Activated T-helper 2 cell treated with anti-CD3 and anti-CD28 coated beads, Interferon-gamma antibody, Interleukin-2, Interleukin-4, amounts not matched to agents 10 μg/mL and 5 μg/mL and 100 μg/mL, durations not matched to agents 14 hours and 24 hours and 36 hours (primary cell): ENCODE measurements around the gene THBS4. TPM values are rescaled to one million over a fixed set of nuclear protein-coding genes. Genes with fewer than 3 reads are reported as not detected.

Experiments
- DNase-seq: peaks from one replicate; pipeline ENCODE4 v3.0.0; 2021; ENCODE audit warnings: low spot score
- H3K27ac Mint-ChIP-seq: one replicate; pipeline ENCODE4 v1.8.0; 2021; ENCODE audit warnings: mixed read lengths
- H3K27me3 Mint-ChIP-seq: one replicate; pipeline ENCODE4 v1.8.0; 2021; ENCODE audit warnings: low read depth, mixed read lengths
- H3K36me3 Mint-ChIP-seq: one replicate; pipeline ENCODE4 v1.8.0; 2021; ENCODE audit warnings: low read depth, mixed read lengths
- H3K4me1 Mint-ChIP-seq: one replicate; pipeline ENCODE4 v1.8.0; 2021; ENCODE audit warnings: low read depth, mixed read lengths
- H3K4me3 Mint-ChIP-seq: one replicate; pipeline ENCODE4 v1.8.0; 2021; ENCODE audit warnings: low read depth, mild to moderate bottlenecking, moderate library complexity, mixed read lengths
- H3K9me3 Mint-ChIP-seq: one replicate; pipeline ENCODE4 v1.8.0; 2021; ENCODE audit warnings: mixed read lengths
- intact Hi-C: fragments of 100-400 bp; cut with micrococcal nuclease; formaldehyde crosslinking; loops from one replicate; pipeline ENCODE4 v1.15.1; 2023
- total RNA-seq: library from RNA; stranded (reverse); gene quantifications from 2 replicates; pipeline ENCODE4 v1.2.3, GENCODE V29; 2022

The THBS4 gene
- total RNA-seq, 1 donor from 2014 or later, result 1.1 TPM

DNA sequence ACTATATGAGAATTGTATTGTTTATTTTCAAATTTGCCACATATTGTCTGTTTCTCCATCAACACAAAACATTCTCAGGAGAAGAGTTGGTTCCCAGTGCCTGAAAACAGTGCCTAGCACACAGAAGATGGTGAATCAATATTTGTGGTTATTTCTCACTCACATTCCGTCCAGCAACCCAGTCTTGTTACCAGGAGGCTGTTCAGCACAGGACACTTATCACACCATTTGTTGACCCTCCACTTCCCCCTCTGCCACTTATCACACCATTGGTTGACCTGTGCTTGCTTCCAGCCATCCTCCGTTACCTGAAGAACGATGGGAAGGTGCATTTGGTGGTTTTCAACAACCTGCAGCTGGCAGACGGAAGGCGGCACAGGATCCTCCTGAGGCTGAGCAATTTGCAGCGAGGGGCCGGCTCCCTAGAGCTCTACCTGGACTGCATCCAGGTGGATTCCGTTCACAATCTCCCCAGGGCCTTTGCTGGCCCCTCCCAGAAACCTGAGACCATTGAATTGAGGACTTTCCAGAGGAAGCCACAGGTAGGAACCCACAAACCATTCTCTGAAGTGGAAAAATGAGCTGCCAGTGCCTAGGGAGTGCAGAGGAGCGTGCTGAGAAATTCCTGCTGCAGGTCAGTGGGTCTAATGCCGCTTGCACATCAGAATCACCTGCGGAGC, 20.5 kb downstream of the THBS4 start:
- no peak for DNase-seq
- H3K27ac Mint-ChIP-seq, result no peak overlapping the region
- H3K4me3 Mint-ChIP-seq, result no peak overlapping the region
- peaks cover 7% of the 10 kb centered on the region for H3K4me1 Mint-ChIP-seq
- H3K36me3 Mint-ChIP-seq, result no peaks in the 10 kb centered on the region
- H3K27me3 Mint-ChIP-seq, result peaks cover 2% of the 10 kb centered on the region
- intact Hi-C loops, result no loop called here
- no peaks in the 10 kb centered on the region for H3K9me3 Mint-ChIP-seq

GRCh38 chr5:80057099-80057498, 22.0 kb downstream of the THBS4 start:
- intact Hi-C loops, result no loop called here
- Mint-ChIP-seq H3K36me3 (no peaks in the 10 kb centered on the region), H3K27me3 (no peaks in the 10 kb centered on the region), H3K27ac (no peak overlapping the region), H3K4me1 (peaks cover 11% of the 10 kb centered on the region), H3K9me3 (no peaks in the 10 kb centered on the region), H3K4me3 (no peak overlapping the region)
- DNase-seq, result no peak

DNA sequence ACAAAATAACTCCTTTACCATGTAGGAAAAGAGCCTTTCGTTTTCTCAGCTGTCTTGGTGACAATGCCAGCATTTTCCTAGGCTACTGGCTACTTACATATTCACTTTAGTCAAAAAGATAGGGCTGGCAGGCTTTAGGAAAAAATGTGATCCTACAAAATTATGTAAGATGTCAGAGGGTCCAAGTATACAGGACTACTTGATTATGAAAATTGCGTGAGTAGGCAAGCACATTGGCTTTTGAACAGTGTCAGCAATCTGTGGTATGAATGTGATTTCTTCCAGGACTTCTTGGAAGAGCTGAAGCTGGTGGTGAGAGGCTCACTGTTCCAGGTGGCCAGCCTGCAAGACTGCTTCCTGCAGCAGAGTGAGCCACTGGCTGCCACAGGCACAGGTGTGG, 22.8 kb downstream of the THBS4 start:
- Mint-ChIP-seq H3K9me3 (no peaks in the 10 kb centered on the region), H3K4me1 (peaks cover 11% of the 10 kb centered on the region), H3K4me3 (no peak overlapping the region), H3K27me3 (no peaks in the 10 kb centered on the region), H3K36me3 (no peaks in the 10 kb centered on the region), H3K27ac (no peak overlapping the region)
- DNase-seq, result no peak
- intact Hi-C loops, result no loop called here

- Mint-ChIP-seq H3K4me3 (no peak overlapping the region), H3K4me1 (peaks cover 11% of the 10 kb centered on the region), H3K27ac (no peak overlapping the region), H3K27me3 (no peaks in the 10 kb centered on the region), H3K36me3 (no peaks in the 10 kb centered on the region), H3K9me3 (no peaks in the 10 kb centered on the region)
- no peak for DNase-seq
- intact Hi-C loops, result no loop called here
These were observed 24.3 kb downstream of the THBS4 start for GRCh38 chr5:80059354-80059980.

- Mint-ChIP-seq H3K4me1 (peaks cover 11% of the 10 kb centered on the region), H3K27me3 (no peaks in the 10 kb centered on the region), H3K27ac (no peak overlapping the region), H3K36me3 (no peaks in the 10 kb centered on the region), H3K9me3 (no peaks in the 10 kb centered on the region), H3K4me3 (no peak overlapping the region)
- intact Hi-C loops, result no loop called here
- no peak for DNase-seq
These were observed 25.8 kb downstream of the THBS4 start for GRCh38 chr5:80060966-80061365.

- no peak for DNase-seq
- Mint-ChIP-seq H3K4me3 (no peak overlapping the region), H3K27me3 (no peaks in the 10 kb centered on the region), H3K36me3 (no peaks in the 10 kb centered on the region), H3K27ac (no peak overlapping the region), H3K9me3 (no peaks in the 10 kb centered on the region), H3K4me1 (peaks cover 11% of the 10 kb centered on the region)
- intact Hi-C loops, result no loop called here
These were observed 26.4 kb downstream of the THBS4 start for GRCh38 chr5:80061547-80061946.

DNA sequence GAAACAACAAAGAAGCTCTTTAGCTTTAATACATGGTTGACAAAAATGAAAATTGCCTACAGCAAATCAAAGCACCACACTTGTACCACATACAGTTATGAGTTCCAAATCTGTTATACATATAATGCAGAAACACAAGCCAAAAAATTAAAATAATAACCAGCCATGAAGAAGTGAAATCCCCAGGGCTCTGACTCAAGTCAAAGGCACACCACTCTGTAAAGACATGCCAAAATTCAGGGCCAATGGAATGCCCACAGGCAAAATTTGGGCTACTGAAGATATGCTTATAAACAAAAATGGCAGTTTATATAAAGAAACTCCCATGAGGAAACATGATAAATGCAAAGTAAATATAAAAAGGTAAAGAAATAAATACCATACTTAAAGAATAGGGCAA, 29.0 kb downstream of the THBS4 start:
- intact Hi-C loops, result no loop called here
- peaks cover 6% of the 10 kb centered on the region for H3K4me1 Mint-ChIP-seq
- H3K36me3 Mint-ChIP-seq, result no peaks in the 10 kb centered on the region
- no peak overlapping the region for H3K27ac Mint-ChIP-seq
- no peak overlapping the region for H3K4me3 Mint-ChIP-seq
- DNase-seq, result no peak
- no peaks in the 10 kb centered on the region for H3K27me3 Mint-ChIP-seq
- H3K9me3 Mint-ChIP-seq, result no peaks in the 10 kb centered on the region

DNA sequence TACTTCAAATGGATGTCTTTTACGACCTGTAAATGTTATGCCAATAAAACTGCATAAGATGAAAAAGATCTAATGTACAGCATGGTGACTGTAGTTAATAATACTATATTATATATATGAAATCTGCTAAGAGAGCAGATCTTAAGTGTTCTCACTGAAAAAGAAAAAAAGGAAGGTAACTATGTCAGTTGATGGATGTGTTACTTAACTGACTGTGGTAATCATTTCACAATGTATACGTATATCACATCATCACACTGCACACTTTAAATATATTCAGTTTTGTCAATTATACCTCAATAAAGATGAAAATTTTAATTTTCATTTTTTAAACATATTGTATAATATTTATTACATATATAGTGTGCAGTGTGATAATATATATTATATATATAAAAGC, 31.9 kb downstream of the THBS4 start:
- Mint-ChIP-seq H3K4me3 (no peak overlapping the region), H3K27ac (no peak overlapping the region), H3K9me3 (no peaks in the 10 kb centered on the region), H3K36me3 (no peaks in the 10 kb centered on the region), H3K27me3 (no peaks in the 10 kb centered on the region), H3K4me1 (peaks cover 19% of the 10 kb centered on the region)
- DNase-seq, result no peak
- intact Hi-C loops, result no loop called here

DNA sequence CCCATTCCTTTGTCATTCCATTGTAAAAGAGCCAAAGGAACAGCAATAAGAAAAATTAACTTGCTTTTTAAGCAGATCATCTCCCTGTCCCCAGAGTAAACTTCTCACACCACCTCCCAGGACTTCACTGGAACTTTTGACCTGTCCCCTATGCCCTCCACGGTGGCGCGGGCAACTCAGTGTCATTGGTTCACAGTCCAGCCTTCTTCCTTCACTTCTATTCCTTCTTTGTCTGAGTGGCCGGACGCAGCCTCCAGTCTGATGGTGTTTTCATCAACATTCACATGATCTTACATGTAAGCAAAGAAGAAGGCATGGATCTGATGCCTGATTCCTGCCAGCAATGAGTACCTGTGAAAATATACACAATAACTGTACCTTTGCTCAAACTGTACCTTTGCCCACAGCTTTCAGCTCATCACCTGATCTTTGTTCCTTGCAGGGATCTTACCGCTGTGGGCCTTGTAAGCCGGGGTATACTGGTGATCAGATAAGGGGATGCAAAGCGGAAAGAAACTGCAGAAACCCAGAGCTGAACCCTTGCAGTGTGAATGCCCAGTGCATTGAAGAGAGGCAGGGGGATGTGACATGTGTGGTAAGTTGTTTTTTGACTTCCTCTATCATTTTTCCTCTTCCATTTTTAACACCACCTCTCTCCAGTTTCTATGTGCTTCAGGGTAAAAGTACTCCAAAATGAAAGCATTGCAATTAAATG, 32.5 kb downstream of the THBS4 start:
- intact Hi-C loops, result no loop called here
- no peak for DNase-seq
- H3K4me1 Mint-ChIP-seq, result peaks cover 19% of the 10 kb centered on the region
- H3K4me3 Mint-ChIP-seq, result no peak overlapping the region
- no peaks in the 10 kb centered on the region for H3K27me3 Mint-ChIP-seq
- H3K36me3 Mint-ChIP-seq, result no peaks in the 10 kb centered on the region
- H3K9me3 Mint-ChIP-seq, result no peaks in the 10 kb centered on the region
- H3K27ac Mint-ChIP-seq, result no peak overlapping the region

GRCh38 chr5:80068246-80068636, 33.1 kb downstream of the THBS4 start:
- H3K36me3 Mint-ChIP-seq, result no peaks in the 10 kb centered on the region
- H3K4me3 Mint-ChIP-seq, result no peak overlapping the region
- H3K4me1 Mint-ChIP-seq, result peaks cover 19% of the 10 kb centered on the region
- DNase-seq, result no peak
- no peaks in the 10 kb centered on the region for H3K27me3 Mint-ChIP-seq
- intact Hi-C loops, result no loop called here
- no peak overlapping the region for H3K27ac Mint-ChIP-seq
- H3K9me3 Mint-ChIP-seq, result no peaks in the 10 kb centered on the region

DNA sequence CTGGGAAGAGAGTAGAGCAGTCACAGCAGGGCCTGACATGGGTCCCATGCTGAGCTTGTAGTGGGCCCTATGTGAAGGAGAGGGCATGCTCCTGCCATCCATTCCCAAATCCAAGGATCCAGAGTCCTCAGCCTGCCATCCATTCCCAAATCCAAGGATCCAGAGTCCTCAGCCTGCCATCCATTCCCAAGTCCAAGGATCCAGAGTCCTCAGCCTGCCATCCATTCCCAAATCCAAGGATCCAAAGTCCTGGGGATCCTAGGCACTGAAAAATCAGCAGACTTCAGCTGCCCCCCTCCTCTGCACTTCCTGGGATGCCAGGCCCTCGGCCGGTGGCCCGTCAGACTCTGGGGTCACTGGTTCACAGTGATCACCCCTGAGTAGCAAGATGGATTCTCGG, 33.6 kb downstream of the THBS4 start:
- intact Hi-C loops, result no loop called here
- DNase-seq, result no peak
- Mint-ChIP-seq H3K36me3 (no peaks in the 10 kb centered on the region), H3K9me3 (no peaks in the 10 kb centered on the region), H3K27me3 (no peaks in the 10 kb centered on the region), H3K27ac (no peak overlapping the region), H3K4me1 (peaks cover 19% of the 10 kb centered on the region), H3K4me3 (no peak overlapping the region)

DNA sequence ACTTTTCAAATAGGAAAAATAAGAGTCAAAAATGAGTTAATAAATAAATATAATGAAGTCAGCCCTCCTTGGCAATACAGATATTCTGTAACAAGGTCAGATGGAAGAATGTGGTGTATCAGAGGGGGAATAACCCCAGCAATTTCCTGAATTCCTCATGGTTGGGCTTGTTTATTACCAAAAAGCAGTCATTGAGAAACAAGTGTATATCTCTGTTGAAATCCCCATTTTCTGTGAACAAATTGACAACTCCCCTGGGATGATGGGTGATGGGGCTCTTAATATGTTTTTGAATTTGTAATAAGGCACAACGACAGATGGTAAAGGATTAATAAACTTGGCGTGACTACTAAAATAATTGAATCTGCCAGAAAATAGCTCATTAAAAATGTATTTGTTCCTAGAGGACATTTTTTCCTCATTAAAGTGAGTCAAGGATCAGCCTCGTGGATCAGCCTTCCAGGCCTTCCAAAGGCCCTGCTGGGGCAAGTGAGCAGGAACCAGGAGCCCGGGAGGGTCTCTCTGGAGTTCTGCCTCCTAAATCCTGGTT, 34.2 kb downstream of the THBS4 start:
- H3K27me3 Mint-ChIP-seq, result no peaks in the 10 kb centered on the region
- no peaks in the 10 kb centered on the region for H3K9me3 Mint-ChIP-seq
- no peak for DNase-seq
- H3K4me3 Mint-ChIP-seq, result no peak overlapping the region
- intact Hi-C loops, result no loop called here
- H3K27ac Mint-ChIP-seq, result no peak overlapping the region
- no peaks in the 10 kb centered on the region for H3K36me3 Mint-ChIP-seq
- H3K4me1 Mint-ChIP-seq, result peaks cover 19% of the 10 kb centered on the region

DNA sequence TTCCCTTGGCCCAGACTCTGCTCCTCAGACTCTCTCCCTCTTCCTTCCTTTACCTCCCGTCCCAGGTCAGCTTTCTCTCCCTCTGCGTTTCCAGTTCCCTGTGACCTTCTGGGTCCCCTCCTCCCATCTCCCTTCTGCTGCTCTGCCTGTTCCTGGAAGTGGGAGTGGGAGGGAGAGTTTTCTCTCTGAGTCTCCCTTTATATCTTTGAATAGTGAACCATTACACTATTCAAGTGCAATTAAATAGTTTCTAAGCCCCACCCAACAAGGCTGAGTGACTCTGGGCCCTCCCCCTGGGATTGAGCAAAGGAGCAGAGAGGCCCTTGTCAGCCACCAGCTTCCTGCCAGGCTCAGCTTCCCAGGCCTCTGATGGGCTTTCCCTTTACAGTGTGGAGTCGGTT, 34.8 kb downstream of the THBS4 start:
- H3K9me3 Mint-ChIP-seq, result no peaks in the 10 kb centered on the region
- H3K36me3 Mint-ChIP-seq, result no peaks in the 10 kb centered on the region
- no peak for DNase-seq
- H3K4me3 Mint-ChIP-seq, result no peak overlapping the region
- no peaks in the 10 kb centered on the region for H3K27me3 Mint-ChIP-seq
- peaks cover 19% of the 10 kb centered on the region for H3K4me1 Mint-ChIP-seq
- intact Hi-C loops, result no loop called here
- no peak overlapping the region for H3K27ac Mint-ChIP-seq
